ENCODE measurements around the gene C17orf58.
A peak's percentile ranks its signal among the peaks of the same experiment; 100 is the strongest.

DNA sequence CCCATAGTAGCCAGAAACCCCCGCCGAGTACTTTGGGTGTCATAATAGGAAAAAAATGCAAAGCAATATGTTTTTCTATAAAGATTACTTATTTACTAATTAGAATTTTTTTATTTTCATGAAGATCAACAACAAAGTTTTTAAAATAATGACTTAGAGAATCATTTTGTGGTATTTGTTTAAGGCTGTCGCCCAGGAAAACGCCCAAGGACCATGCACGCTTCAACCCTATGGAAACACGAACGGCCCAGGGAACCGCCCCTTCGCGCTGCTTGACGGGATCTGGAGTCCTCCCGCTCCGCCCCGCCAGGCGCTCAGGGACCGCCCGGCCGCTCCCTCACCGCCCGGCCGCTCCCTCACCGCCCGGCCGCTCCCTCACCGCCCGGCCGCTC, 38.9 kb upstream of the C17orf58 start:
- TF ChIP-seq CHD1 (IDR thresholded peaks at IDR 0.05; ENCODE audit: low read length), result no peak
- no peak for TF ChIP-seq XRCC5 (IDR thresholded peaks at IDR 0.05; ENCODE audit: low read depth, low read length)
- no peak for TF ChIP-seq HDAC2 (IDR thresholded peaks at IDR 0.05)
- TF ChIP-seq POLR2AphosphoS5 (IDR thresholded peaks at IDR 0.05; ENCODE audit: control insufficient read depth, insufficient read depth, low read depth, low read length), result no peak
- TF ChIP-seq RBM25 (IDR thresholded peaks at IDR 0.05; ENCODE audit: low read depth, low read length, severe bottlenecking), result peak; percentile 61
- TF ChIP-seq RAD51 (IDR thresholded peaks at IDR 0.05; ENCODE audit: borderline replicate concordance, low read depth), result no peak
- TF ChIP-seq, protein P1, sequence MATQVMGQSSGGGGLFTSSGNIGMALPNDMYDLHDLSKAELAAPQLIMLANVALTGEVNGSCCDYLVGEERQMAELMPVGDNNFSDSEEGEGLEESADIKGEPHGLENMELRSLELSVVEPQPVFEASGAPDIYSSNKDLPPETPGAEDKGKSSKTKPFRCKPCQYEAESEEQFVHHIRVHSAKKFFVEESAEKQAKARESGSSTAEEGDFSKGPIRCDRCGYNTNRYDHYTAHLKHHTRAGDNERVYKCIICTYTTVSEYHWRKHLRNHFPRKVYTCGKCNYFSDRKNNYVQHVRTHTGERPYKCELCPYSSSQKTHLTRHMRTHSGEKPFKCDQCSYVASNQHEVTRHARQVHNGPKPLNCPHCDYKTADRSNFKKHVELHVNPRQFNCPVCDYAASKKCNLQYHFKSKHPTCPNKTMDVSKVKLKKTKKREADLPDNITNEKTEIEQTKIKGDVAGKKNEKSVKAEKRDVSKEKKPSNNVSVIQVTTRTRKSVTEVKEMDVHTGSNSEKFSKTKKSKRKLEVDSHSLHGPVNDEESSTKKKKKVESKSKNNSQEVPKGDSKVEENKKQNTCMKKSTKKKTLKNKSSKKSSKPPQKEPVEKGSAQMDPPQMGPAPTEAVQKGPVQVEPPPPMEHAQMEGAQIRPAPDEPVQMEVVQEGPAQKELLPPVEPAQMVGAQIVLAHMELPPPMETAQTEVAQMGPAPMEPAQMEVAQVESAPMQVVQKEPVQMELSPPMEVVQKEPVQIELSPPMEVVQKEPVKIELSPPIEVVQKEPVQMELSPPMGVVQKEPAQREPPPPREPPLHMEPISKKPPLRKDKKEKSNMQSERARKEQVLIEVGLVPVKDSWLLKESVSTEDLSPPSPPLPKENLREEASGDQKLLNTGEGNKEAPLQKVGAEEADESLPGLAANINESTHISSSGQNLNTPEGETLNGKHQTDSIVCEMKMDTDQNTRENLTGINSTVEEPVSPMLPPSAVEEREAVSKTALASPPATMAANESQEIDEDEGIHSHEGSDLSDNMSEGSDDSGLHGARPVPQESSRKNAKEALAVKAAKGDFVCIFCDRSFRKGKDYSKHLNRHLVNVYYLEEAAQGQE (IDR thresholded peaks at IDR 0.05; ENCODE audit: borderline replicate concordance), result no peak
- TF ChIP-seq, protein P1 (CRISPR knock-in tag; IDR thresholded peaks at IDR 0.05; ENCODE audit: low read depth), result no peak
- TF ChIP-seq CREM (IDR thresholded peaks at IDR 0.05; ENCODE audit: low read depth), result no peak; the same call in 1 of the 2 replicates
- TF ChIP-seq EHMT2 (IDR thresholded peaks at IDR 0.05), result no peak
- TF ChIP-seq, protein P2, sequence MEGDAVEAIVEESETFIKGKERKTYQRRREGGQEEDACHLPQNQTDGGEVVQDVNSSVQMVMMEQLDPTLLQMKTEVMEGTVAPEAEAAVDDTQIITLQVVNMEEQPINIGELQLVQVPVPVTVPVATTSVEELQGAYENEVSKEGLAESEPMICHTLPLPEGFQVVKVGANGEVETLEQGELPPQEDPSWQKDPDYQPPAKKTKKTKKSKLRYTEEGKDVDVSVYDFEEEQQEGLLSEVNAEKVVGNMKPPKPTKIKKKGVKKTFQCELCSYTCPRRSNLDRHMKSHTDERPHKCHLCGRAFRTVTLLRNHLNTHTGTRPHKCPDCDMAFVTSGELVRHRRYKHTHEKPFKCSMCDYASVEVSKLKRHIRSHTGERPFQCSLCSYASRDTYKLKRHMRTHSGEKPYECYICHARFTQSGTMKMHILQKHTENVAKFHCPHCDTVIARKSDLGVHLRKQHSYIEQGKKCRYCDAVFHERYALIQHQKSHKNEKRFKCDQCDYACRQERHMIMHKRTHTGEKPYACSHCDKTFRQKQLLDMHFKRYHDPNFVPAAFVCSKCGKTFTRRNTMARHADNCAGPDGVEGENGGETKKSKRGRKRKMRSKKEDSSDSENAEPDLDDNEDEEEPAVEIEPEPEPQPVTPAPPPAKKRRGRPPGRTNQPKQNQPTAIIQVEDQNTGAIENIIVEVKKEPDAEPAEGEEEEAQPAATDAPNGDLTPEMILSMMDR (IDR thresholded peaks at IDR 0.05 in 2 of 3, conservative IDR thresholded peaks at IDR 0.05 in 1 of 3; ENCODE audit: insufficient read depth in 2 of 3, low read depth in 1 of 3, low read length in 3 of 3), result no peak
- no peak for TF ChIP-seq FOXM1 (IDR thresholded peaks at IDR 0.05; ENCODE audit: low read depth)
- no peak for TF ChIP-seq FOXM1 (CRISPR knock-in tag; IDR thresholded peaks at IDR 0.05; ENCODE audit: low read depth)
- no peak for TF ChIP-seq MTF1 (CRISPR knock-in tag; IDR thresholded peaks at IDR 0.05; ENCODE audit: borderline replicate concordance)
